ENCODE measurements around the gene ZMIZ1. TPM values are rescaled to one million over a fixed set of nuclear protein-coding genes. Genes with fewer than 3 reads are reported as not detected.

ZMIZ1 gene
- total RNA-seq, 1 donor from 2014 or later: 66.3 TPM

DNA sequence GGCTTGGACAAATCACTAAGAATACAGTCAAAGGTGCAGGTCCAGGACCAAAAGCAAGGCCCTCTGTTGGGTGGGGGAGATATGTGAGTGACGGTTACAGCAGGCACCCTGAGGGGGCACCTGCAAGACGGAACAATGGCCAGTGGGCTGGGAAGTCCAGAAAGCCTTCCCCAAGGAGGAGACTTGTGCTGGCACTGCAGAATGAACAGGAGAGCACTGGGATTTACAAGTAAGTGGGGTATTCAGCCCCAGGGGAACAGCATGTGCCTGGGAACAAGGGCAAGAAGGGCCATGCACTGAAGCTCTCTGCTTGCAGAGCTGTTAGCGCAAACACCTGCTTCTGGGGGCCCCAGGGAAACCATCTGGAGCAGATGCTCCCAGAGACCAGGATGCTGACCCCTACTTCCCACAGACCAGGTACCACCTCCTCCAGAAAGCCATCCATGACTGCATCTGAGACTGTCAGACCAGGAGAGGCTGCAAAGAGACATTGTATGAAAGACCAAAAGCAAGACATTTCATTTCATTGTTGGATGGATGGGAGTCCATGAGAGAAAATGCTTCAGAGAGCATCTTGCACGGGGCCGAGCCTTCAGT lies 24.6 kb upstream of the ZMIZ1 start:
- Mint-ChIP-seq H3K9me3 (no peaks in the 10 kb centered on the region), H3K27me3 (peaks cover 31% of the 10 kb centered on the region), H3K4me1 (peaks cover 19% of the 10 kb centered on the region), H3K4me3 (no peak overlapping the region), H3K36me3 (ENCODE audit: low read depth) (no peaks in the 10 kb centered on the region), H3K27ac (no peak overlapping the region)
- intact Hi-C loops (cut with micrococcal nuclease): no loop called here
- no peak for DNase-seq

DNA sequence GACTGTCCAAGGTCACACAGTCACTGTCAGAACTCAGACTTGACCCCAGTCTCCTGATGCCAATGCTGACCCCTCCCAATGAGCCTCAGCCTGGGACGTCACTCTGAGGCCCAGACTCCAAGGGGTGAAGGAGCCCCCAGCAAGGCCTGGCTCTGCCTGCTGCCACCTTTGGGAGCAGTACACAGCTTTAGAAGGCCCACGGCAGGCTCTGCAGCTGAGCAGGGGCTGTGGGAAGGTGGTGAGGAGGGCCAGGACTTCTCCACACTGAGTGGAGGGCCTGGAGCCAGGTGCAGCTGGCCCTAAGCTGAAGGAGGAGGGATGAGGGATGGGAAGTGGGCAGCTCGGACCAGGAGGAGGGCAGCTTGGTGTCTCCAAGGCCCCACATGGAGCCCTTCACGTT lies 23.9 kb upstream of the ZMIZ1 start:
- Mint-ChIP-seq H3K4me3 (no peak overlapping the region), H3K36me3 (ENCODE audit: low read depth) (no peaks in the 10 kb centered on the region), H3K27ac (no peak overlapping the region), H3K27me3 (peaks cover 28% of the 10 kb centered on the region), H3K4me1 (peaks cover 22% of the 10 kb centered on the region), H3K9me3 (no peaks in the 10 kb centered on the region)
- intact Hi-C loops (cut with micrococcal nuclease): loop anchor here (5.0 kb wide), 1 partner anchor 73 kb away; no protein-coding TSS in a partner anchor
- DNase-seq: no peak

DNA sequence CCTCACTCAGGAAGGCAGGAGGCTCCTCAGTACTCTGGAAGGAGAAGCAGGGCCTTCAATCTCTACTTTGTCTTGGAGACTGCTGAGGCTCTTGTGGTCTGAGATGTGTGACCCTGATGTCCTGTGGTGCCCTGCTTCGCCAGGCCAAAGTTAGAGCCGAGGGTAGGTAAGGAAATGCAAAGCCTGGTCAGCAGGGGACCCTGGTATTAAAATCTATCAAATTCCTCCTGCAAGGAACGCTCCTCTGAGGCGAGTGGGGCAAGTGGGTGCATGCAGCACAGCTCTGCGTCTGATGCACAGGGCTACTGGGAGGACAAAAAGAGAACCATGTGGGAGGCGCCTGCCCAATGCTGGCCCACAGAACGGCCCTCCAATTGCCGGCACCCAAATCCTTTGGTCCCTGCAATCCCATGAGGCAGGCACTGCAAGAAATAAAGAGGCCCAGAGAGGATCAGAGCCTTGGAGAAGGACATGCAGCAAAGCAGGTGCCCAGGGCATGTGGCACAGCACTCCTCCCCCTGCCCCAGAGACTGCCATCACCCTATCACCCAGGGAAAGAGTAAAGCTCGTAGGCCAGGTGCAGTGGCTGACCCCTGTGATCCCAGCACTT lies 23.1 kb upstream of the ZMIZ1 start:
- no peak overlapping the region for H3K27ac Mint-ChIP-seq
- no peaks in the 10 kb centered on the region for H3K9me3 Mint-ChIP-seq
- no peaks in the 10 kb centered on the region for H3K36me3 Mint-ChIP-seq (ENCODE audit: low read depth)
- H3K4me3 Mint-ChIP-seq: no peak overlapping the region
- H3K4me1 Mint-ChIP-seq: peaks cover 28% of the 10 kb centered on the region
- H3K27me3 Mint-ChIP-seq: peaks cover 25% of the 10 kb centered on the region
- intact Hi-C loops (cut with micrococcal nuclease): loop anchor here (5.0 kb wide), 1 partner anchor 73 kb away; no protein-coding TSS in a partner anchor
- DNase-seq: no peak

DNA sequence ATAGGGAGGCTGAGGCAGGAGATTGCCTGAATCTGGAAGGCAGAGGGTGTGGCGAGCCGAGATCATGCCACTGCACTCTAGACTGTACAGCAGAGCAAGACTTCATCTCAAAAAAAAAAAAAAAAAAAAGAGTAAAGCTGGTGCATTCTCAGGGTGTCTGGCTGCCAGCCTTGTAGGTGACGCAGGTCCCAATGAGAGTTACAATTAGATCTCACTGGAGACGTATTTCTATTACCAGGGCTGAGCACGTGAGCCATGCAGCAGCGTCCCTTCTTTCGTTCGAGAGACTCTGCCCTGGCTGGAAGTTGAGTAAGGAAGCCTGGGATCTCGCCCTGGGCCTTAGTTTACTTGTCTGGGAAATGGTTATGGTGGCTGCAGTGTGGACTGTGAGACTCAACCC lies 22.4 kb upstream of the ZMIZ1 start:
- intact Hi-C loops (cut with micrococcal nuclease): loop anchor here (5.0 kb wide), 1 partner anchor 74 kb away; no protein-coding TSS in a partner anchor
- Mint-ChIP-seq H3K4me1 (peaks cover 31% of the 10 kb centered on the region), H3K36me3 (ENCODE audit: low read depth) (no peaks in the 10 kb centered on the region), H3K4me3 (no peak overlapping the region), H3K27ac (no peak overlapping the region), H3K9me3 (no peaks in the 10 kb centered on the region), H3K27me3 (peaks cover 19% of the 10 kb centered on the region)
- DNase-seq: no peak

DNA sequence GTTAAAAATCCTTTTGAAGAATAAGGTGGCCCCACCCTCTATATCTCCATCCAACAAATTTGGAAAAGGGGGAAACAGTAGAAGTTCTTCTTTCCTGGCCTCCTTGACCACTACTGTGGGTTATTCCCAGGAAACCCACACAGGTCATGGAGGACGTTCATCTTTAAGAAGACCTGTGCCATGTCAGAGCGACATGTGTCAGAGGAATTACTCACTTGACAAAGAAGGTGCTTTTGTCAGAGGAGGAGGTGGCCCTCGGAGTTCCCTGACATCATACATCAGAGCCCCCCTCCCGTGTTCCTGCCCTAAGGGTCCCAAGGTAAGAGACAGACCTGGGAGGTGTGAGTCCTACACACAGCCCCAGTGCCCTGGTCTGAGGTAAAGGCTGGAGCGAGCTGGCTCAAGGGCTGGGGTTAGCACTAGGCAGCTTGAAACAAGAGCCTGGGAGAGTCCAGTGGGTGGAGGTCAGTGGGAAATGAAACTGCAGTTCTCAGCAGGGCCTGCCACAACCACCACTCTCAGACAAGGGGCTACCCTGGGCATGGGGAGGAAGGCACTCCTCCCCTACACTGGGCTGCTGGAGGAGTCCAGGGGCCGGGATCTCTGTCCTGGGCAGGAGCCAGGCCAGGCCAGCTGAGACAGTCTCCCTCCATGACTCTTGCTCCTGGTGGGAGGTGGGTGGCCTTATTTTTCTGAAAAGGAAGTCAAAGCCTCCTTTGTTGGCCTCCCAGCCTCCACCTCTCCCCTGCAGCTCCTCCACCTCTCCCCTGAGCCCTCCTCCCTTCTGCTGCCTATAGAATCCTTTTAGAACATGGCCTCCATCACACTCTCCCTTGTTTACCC lies 21.8 kb upstream of the ZMIZ1 start:
- intact Hi-C loops (cut with micrococcal nuclease): loop anchor here (5.0 kb wide), 1 partner anchor 75 kb away; no protein-coding TSS in a partner anchor
- peaks cover 31% of the 10 kb centered on the region for H3K4me1 Mint-ChIP-seq
- no peaks in the 10 kb centered on the region for H3K36me3 Mint-ChIP-seq (ENCODE audit: low read depth)
- H3K27me3 Mint-ChIP-seq: peaks cover 13% of the 10 kb centered on the region
- H3K27ac Mint-ChIP-seq: peak overlapping the region; percentile 39
- no peaks in the 10 kb centered on the region for H3K9me3 Mint-ChIP-seq
- no peak for DNase-seq
- H3K4me3 Mint-ChIP-seq: no peak overlapping the region

DNA sequence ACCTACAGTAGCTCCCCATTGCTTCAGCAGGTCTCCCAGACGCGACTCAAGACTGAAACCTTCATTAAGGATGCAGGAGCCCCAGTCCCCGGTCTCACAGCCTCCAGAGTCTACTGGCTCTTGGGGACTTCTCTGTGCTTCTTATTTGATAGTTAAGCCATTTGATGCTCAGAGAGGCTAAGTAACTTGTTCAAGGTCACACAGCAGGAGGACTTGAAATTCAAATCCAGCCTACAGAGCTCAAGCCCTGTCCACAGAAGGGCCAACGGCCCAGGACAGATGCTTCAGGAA lies 21.2 kb upstream of the ZMIZ1 start:
- no peak for DNase-seq
- no peak overlapping the region for H3K4me3 Mint-ChIP-seq
- intact Hi-C loops (cut with micrococcal nuclease): loop anchor here (5.0 kb wide), 1 partner anchor 75 kb away; no protein-coding TSS in a partner anchor
- peaks cover 32% of the 10 kb centered on the region for H3K4me1 Mint-ChIP-seq
- H3K9me3 Mint-ChIP-seq: no peaks in the 10 kb centered on the region
- peaks cover 8% of the 10 kb centered on the region for H3K27me3 Mint-ChIP-seq
- H3K36me3 Mint-ChIP-seq (ENCODE audit: low read depth): no peaks in the 10 kb centered on the region
- H3K27ac Mint-ChIP-seq: peak overlapping the region; percentile 39

DNA sequence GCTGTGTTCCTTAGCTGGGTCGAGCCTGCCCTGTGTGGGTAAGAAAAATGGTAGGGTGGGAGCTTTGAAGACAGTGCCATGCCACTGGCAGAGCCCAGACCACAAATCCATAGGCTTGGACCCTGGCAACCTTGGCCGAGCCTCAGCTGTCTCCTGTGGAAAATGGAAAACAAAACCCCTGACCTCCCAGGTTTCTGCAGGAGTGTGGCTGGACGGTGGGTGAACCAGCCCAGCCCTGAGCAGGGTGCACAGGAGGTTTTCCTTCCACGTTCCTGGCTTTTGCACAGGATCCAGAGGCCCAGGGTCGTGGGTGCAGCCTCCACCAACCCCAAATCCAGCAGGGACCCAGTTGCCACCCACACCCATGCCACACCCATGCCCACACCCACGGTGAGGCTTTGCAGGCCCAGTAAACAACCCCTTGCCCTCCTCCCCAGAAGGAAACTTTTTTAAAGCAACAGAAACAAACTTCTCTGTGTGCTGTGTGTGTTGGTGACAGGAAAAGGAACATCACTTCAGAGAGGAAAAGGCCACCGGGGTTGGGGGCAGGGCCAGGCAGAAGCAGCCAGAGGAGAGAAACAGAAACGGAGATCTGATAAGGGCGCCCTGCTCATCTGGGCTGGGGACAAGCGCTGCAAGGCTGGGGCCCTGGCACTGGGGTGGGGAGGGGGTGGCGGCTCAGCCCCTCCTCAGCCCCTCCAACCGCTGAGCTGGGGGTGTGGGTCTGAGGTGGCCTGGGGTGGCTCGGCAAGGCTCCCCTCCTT lies 20.7 kb upstream of the ZMIZ1 start:
- Mint-ChIP-seq H3K4me1 (peaks cover 30% of the 10 kb centered on the region), H3K9me3 (no peaks in the 10 kb centered on the region), H3K4me3 (peak overlapping the region; percentile 68), H3K36me3 (ENCODE audit: low read depth) (no peaks in the 10 kb centered on the region), H3K27ac (peak overlapping the region; percentile 95), H3K27me3 (peaks cover 4% of the 10 kb centered on the region)
- intact Hi-C loops (cut with micrococcal nuclease): loop anchor here (1.0 to 5.0 kb wide), 2 partner anchors 20 to 76 kb away; partner anchors contain the start of gene ZMIZ1
- DNase-seq: peak; percentile 93

DNA sequence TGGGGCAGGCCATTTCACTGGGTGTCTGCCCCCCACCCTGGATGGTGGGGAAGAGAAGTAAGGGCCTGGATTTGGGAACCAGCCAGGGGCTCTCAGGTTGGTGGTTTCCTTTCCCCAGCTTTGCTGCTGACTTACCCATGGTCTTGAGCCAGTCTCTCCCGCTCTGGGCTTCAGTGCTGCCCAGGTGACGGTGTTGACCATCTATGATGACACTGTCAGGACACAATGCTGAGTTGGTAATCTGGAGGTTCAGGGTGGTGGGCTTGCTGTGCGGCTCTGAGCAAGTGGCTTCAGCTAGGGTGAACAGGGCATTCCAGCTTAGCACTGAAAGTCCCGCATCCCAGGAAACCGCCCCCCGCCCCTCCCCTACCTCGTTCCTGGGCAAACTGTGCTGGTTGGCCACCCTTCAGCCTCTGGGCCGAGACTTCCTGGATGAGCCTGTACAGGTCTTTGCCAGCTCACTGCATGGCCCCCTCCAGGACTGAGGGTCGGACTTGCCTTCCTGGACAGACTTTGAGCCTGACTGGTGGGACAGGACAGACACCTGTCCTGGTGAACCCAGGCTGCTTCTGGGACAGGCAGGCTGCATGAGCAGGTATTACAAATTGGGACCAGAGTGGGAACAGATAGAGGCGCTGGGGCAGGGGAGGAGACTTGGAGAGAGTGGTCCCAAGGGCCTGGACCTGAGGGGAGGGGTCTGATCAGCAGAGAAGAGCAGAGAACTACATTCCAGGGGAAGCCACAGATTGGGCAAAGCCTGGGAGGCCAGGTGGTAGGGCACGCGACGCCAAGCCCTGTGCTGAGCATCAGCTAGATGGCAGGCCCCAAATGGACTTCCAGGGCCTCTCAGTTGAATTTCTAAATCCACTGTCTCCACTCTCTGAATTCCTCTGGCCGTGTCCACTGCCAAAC lies 19.9 kb upstream of the ZMIZ1 start:
- no peak for DNase-seq
- intact Hi-C loops (cut with micrococcal nuclease): loop anchor here (1.0 to 5.0 kb wide), 2 partner anchors 19 to 77 kb away; partner anchors contain the start of gene ZMIZ1
- no peaks in the 10 kb centered on the region for H3K27me3 Mint-ChIP-seq
- H3K9me3 Mint-ChIP-seq: no peaks in the 10 kb centered on the region
- no peaks in the 10 kb centered on the region for H3K36me3 Mint-ChIP-seq (ENCODE audit: low read depth)
- peaks cover 30% of the 10 kb centered on the region for H3K4me1 Mint-ChIP-seq
- H3K4me3 Mint-ChIP-seq: peak overlapping the region; percentile 68
- peak overlapping the region; percentile 95 for H3K27ac Mint-ChIP-seq

DNA sequence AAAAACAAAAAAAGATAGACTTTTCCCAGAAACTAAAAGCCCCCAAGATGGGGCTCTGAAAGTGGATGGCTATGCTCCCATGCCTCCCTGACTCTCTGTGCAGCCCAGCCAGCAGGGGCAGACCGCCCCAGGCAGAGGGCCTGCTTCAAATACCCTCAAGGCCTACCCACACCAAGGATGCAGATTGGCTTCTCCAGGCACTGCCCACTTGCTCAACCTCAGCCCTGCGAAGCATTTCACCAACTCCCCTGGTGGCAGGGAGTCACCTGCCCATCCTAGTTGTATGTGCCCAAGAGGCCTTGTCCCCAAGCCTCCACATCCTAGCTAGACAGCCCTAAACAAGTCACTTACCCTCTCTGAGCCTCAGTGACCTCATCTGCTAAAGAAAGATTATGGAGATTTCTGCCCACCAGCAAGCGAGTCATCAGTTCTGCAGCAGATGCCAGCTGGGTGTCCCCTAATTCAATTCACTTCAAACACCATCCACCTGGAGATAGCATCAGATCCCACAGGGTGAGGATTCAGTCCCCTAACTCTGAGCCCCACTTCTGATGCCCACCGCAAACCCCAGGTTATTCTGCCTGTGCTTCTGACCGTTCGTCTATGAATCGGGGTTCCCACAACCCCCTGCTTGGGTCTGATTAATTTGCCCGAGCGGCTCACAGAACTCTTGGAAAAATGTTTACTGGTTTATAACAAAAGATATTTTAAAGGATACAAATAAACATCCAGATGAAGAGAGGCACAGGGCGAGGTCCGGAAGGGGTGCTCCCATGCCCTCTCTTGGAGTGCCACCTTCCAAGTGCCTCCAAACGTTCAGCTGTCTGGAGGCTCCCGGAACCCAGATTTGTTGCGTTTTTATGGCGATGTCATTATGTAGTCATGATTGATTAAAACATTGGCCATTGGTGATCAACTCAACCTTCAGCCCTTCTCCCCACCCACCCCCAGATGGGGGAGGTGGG lies 18.6 kb upstream of the ZMIZ1 start:
- Mint-ChIP-seq H3K9me3 (no peaks in the 10 kb centered on the region), H3K27me3 (no peaks in the 10 kb centered on the region), H3K27ac (peak overlapping the region; percentile 78), H3K4me3 (peak overlapping the region; percentile 60), H3K4me1 (peaks cover 30% of the 10 kb centered on the region), H3K36me3 (ENCODE audit: low read depth) (no peaks in the 10 kb centered on the region)
- no peak for DNase-seq
- intact Hi-C loops (cut with micrococcal nuclease): loop anchor here (5.0 kb wide), 1 partner anchor 78 kb away; no protein-coding TSS in a partner anchor

DNA sequence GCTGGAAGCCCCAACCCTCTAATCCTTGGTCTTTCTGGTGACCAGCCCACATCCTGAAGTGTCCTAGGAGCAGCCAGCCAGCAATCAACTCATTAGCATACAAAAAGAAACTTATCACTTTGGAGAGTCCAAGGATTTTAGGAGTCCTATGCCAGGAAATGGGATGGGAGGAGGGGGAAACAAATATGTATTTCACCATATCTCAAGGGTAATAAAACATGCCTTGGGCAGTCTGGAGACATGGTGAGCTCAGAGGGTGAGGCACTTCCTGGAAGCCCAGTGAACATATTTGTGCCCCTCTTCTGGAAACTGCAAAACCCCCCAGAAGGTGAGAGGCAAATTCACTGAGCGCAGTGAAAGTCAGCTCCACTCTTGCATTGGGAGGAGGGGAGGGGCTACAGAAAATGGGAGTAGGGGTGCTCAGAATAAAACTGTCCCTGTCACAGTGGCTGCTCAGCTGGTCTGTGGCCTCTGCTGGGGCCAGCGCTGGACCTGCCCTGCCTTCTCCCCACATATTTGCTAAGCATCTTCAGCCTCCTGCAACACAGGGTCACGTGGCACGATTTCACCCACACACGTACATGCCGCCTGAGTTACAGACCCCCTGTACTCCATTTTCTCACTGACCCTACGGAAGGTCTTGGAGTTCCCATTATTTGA lies 17.7 kb upstream of the ZMIZ1 start:
- no peaks in the 10 kb centered on the region for H3K27me3 Mint-ChIP-seq
- DNase-seq: no peak
- H3K27ac Mint-ChIP-seq: no peak overlapping the region
- no peaks in the 10 kb centered on the region for H3K36me3 Mint-ChIP-seq (ENCODE audit: low read depth)
- H3K4me3 Mint-ChIP-seq: no peak overlapping the region
- no peaks in the 10 kb centered on the region for H3K9me3 Mint-ChIP-seq
- peaks cover 30% of the 10 kb centered on the region for H3K4me1 Mint-ChIP-seq
- intact Hi-C loops (cut with micrococcal nuclease): no loop called here

DNA sequence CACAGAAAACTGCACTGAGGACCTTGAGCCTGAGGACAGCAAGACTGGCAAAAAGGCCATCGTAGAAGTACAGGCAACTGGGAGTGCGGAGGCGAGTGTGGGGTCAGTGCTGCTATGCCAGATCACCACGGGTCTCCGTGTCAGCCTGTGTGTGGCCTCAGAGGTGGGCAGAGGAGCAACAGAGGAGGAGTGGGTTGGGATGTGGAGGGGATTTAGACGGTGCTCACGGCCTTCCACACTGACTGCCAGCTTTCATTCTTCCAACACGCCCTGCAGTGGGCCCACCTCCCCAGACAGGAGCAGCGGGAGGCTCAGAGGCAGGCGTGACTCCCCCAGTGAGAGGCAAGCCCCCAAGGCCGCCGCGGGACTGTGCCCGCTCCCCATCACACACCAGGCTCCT lies 17.0 kb upstream of the ZMIZ1 start:
- no peaks in the 10 kb centered on the region for H3K9me3 Mint-ChIP-seq
- no peaks in the 10 kb centered on the region for H3K27me3 Mint-ChIP-seq
- H3K4me1 Mint-ChIP-seq: peaks cover 30% of the 10 kb centered on the region
- no peak for DNase-seq
- no peaks in the 10 kb centered on the region for H3K36me3 Mint-ChIP-seq (ENCODE audit: low read depth)
- intact Hi-C loops (cut with micrococcal nuclease): no loop called here
- no peak overlapping the region for H3K27ac Mint-ChIP-seq
- no peak overlapping the region for H3K4me3 Mint-ChIP-seq
